Activated T-cell treated with anti-CD3 and anti-CD28 coated beads, Interleukin-2, amount 50 U/mL, for 72 hours (primary cell): Measurements from ENCODE around the gene APC. TPM values are rescaled to one million over a fixed set of nuclear protein-coding genes. Genes with fewer than 3 reads are reported as not detected.

Experiments used
- ATAC-seq, 2 donors: fragments of 150-1000 bp; cut with Tn5 transposase; replicated peaks in 1 of 2; 2 replicates each; pipeline ENCODE4 v1.10.0; 2021; ENCODE audit warnings: moderate library complexity in 2 of 2, mild to moderate bottlenecking in 1 of 2
- DNase-seq, 2 donors: peaks; one replicate each; pipeline ENCODE4 v3.0.0; 2021 to 2022; ENCODE audit warnings: mixed read lengths in 1 of 2
- H3K27ac Mint-ChIP-seq: one replicate; pipeline ENCODE4 v1.8.0; 2022; ENCODE audit warnings: mild to moderate bottlenecking, moderate library complexity, mixed read lengths
- H3K27me3 Mint-ChIP-seq: one replicate; pipeline ENCODE4 v1.8.0; 2022; ENCODE audit warnings: low read depth, mixed read lengths
- H3K36me3 Mint-ChIP-seq, 2 donors: one replicate each; pipeline ENCODE4 v1.8.0; 2022; ENCODE audit warnings: mixed read lengths in 2 of 2, mild to moderate bottlenecking in 1 of 2; ENCODE audit not compliant: insufficient read depth in 2 of 2
- H3K4me1 Mint-ChIP-seq: one replicate; pipeline ENCODE4 v1.8.0; 2022; ENCODE audit warnings: low read depth, mixed read lengths
- H3K4me3 Mint-ChIP-seq, 2 donors: one replicate each; pipeline ENCODE4 v1.8.0; 2022; ENCODE audit warnings: mild to moderate bottlenecking in 2 of 2, mixed read lengths in 2 of 2, moderate library complexity in 2 of 2
- H3K9me3 Mint-ChIP-seq, 2 donors: one replicate each; pipeline ENCODE4 v1.8.0; 2022; ENCODE audit warnings: mixed read lengths in 2 of 2
- total RNA-seq, 2 donors: library from RNA; stranded (reverse); gene quantifications; one replicate each; pipeline ENCODE4 v1.2.3, GENCODE V29; 2022

APC gene
- total RNA-seq, 2 donors from 2014 or later: 22.0 to 22.7 TPM

DNA sequence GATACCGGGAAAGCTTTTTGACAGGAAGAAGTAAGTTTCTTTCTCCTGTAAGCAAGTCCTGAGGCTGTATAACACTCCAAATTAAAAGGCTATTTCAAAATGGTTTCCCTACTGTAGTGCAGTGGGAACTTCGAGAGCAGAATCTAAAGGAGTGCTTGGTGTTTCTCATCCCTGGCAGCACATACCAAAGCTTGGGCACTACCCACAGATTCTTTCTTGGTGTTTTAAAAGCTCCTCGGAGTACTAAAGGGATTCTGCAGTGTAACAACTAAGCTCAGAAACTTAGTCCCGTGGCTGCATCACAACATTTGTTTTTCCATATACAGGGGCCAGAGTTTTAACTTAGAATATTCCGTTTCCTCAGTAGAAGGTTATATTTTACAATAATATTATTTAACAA, 5.6 kb upstream of the APC start:
- DNase-seq (no peak), ATAC-seq (no peak)
- H3K27ac Mint-ChIP-seq: no peak overlapping the region
- H3K9me3 Mint-ChIP-seq: no peaks in the 10 kb centered on the region
- no peaks in the 10 kb centered on the region for H3K36me3 Mint-ChIP-seq
- H3K27me3 Mint-ChIP-seq: no peaks in the 10 kb centered on the region
- no peak overlapping the region for H3K4me3 Mint-ChIP-seq
- peaks cover 12% of the 10 kb centered on the region for H3K4me1 Mint-ChIP-seq

GRCh38 chr5:112733586-112733985, 4.1 kb upstream of the APC start:
- DNase-seq (no peak), ATAC-seq (no peak)
- Mint-ChIP-seq H3K36me3 (no peaks in the 10 kb centered on the region), H3K4me1 (peaks cover 26% of the 10 kb centered on the region), H3K27me3 (no peaks in the 10 kb centered on the region), H3K4me3 (no peak overlapping the region), H3K27ac (no peak overlapping the region), H3K9me3 (no peaks in the 10 kb centered on the region)

DNA sequence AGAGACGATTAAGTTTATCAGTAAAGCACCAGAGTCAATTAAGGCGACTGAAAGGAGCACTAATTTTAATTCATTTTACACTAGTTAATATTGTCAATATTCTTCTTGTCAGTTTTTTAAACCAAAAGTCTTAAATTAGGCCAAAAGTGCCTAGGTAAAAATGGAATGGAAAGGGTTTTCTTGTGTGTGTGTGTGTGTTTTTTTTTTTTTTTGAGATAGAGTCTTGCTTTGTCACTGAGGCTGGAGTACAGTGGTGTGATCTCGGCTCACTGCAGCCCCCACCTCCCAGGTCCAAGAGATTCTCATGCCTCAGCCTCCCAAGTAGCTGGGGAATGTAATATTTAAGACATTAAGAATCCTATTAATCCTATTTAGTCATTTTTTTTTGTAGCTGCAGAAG, 3.1 kb upstream of the APC start:
- Mint-ChIP-seq H3K9me3 (no peaks in the 10 kb centered on the region), H3K36me3 (no peaks in the 10 kb centered on the region), H3K27me3 (no peaks in the 10 kb centered on the region), H3K4me3 (no peak overlapping the region), H3K27ac (no peak overlapping the region), H3K4me1 (peaks cover 17% of the 10 kb centered on the region)
- DNase-seq (no peak), ATAC-seq (no peak)

- DNase-seq (no peak), ATAC-seq (no peak)
- Mint-ChIP-seq H3K4me3 (no peak overlapping the region), H3K4me1 (peaks cover 17% of the 10 kb centered on the region), H3K27me3 (no peaks in the 10 kb centered on the region), H3K27ac (no peak overlapping the region), H3K36me3 (no peaks in the 10 kb centered on the region), H3K9me3 (no peaks in the 10 kb centered on the region)
Observed at GRCh38 chr5:112735702-112736101, 2.0 kb upstream of the APC start.

- DNase-seq: no peak
- Mint-ChIP-seq H3K36me3 (no peaks in the 10 kb centered on the region), H3K27ac (no peak overlapping the region), H3K9me3 (no peaks in the 10 kb centered on the region), H3K4me1 (peaks cover 17% of the 10 kb centered on the region), H3K27me3 (no peaks in the 10 kb centered on the region), H3K4me3 (peak overlapping the region; percentile 96 to 98)
- no peak for ATAC-seq
Observed at GRCh38 chr5:112737070-112737462, 619 bp upstream of the APC start.

- no peaks in the 10 kb centered on the region for H3K27me3 Mint-ChIP-seq
- H3K4me1 Mint-ChIP-seq: peaks cover 20% of the 10 kb centered on the region
- no peaks in the 10 kb centered on the region for H3K36me3 Mint-ChIP-seq
- peak overlapping the region; percentile 96 to 98 for H3K4me3 Mint-ChIP-seq
- DNase-seq: peak; percentile 1 to 5
- H3K9me3 Mint-ChIP-seq: no peaks in the 10 kb centered on the region
- peak overlapping the region; percentile 7 for H3K27ac Mint-ChIP-seq
- ATAC-seq: peak in 1 of 2 donors; percentile 1
Observed at GRCh38 chr5:112738191-112738560, 491 bp downstream of the APC start.

GRCh38 chr5:112742424-112742823, 4.7 kb downstream of the APC start:
- H3K9me3 Mint-ChIP-seq: no peaks in the 10 kb centered on the region
- no peaks in the 10 kb centered on the region for H3K27me3 Mint-ChIP-seq
- H3K4me1 Mint-ChIP-seq: peaks cover 16% of the 10 kb centered on the region
- no peak overlapping the region for H3K27ac Mint-ChIP-seq
- ATAC-seq (no peak), DNase-seq (no peak)
- no peak overlapping the region for H3K4me3 Mint-ChIP-seq
- H3K36me3 Mint-ChIP-seq: no peaks in the 10 kb centered on the region

DNA sequence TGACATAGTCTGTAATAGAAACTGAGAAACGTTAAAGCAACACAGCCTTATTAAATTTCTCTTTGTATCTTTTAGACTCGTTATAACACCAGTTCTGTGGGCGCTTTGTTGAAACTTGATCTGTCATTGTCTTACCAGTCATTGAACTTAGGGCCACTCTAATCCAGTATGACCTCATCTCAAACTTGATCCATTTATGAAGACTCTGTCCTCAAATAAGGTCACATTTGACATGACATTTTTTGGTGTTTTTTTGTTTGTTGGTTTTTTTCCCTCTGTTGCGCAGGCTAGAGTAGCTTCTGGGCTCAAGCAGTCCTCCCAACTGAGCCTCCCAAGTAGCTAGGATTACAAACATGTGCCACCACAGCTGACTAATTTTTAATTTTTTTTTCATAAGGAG, 5.9 kb downstream of the APC start:
- Mint-ChIP-seq H3K27me3 (no peaks in the 10 kb centered on the region), H3K9me3 (no peaks in the 10 kb centered on the region), H3K27ac (no peak overlapping the region), H3K4me3 (no peak overlapping the region), H3K4me1 (peaks cover 5% of the 10 kb centered on the region), H3K36me3 (no peaks in the 10 kb centered on the region)
- ATAC-seq: no peak
- DNase-seq: no peak

GRCh38 chr5:112752335-112752734, 14.7 kb downstream of the APC start:
- Mint-ChIP-seq H3K27ac (no peak overlapping the region), H3K27me3 (no peaks in the 10 kb centered on the region), H3K9me3 (no peaks in the 10 kb centered on the region), H3K4me1 (peaks cover 6% of the 10 kb centered on the region), H3K36me3 (no peaks in the 10 kb centered on the region), H3K4me3 (no peak overlapping the region)
- ATAC-seq: no peak
- DNase-seq: no peak

- no peaks in the 10 kb centered on the region for H3K27me3 Mint-ChIP-seq
- H3K36me3 Mint-ChIP-seq: no peaks in the 10 kb centered on the region
- H3K4me3 Mint-ChIP-seq: no peak overlapping the region
- ATAC-seq: no peak
- H3K4me1 Mint-ChIP-seq: peaks cover 2% of the 10 kb centered on the region
- H3K27ac Mint-ChIP-seq: peak overlapping the region; percentile 1
- DNase-seq: no peak
- H3K9me3 Mint-ChIP-seq: no peaks in the 10 kb centered on the region
Observed at GRCh38 chr5:112755703-112756102, 18.0 kb downstream of the APC start.

GRCh38 chr5:112757468-112758208, 20.0 kb downstream of the APC start:
- H3K27ac Mint-ChIP-seq: peak overlapping the region; percentile 61
- H3K36me3 Mint-ChIP-seq: no peaks in the 10 kb centered on the region
- H3K9me3 Mint-ChIP-seq: no peaks in the 10 kb centered on the region
- H3K4me3 Mint-ChIP-seq: peak overlapping the region in 1 of 2 donors; percentile 44
- ATAC-seq (peak; percentile 58 to 66), DNase-seq (no peak)
- H3K4me1 Mint-ChIP-seq: no peaks in the 10 kb centered on the region
- no peaks in the 10 kb centered on the region for H3K27me3 Mint-ChIP-seq

GRCh38 chr5:112758676-112759075, 21.0 kb downstream of the APC start:
- Mint-ChIP-seq H3K4me1 (no peaks in the 10 kb centered on the region), H3K36me3 (no peaks in the 10 kb centered on the region), H3K4me3 (no peak overlapping the region), H3K9me3 (no peaks in the 10 kb centered on the region), H3K27ac (no peak overlapping the region), H3K27me3 (no peaks in the 10 kb centered on the region)
- ATAC-seq (no peak), DNase-seq (no peak)

DNA sequence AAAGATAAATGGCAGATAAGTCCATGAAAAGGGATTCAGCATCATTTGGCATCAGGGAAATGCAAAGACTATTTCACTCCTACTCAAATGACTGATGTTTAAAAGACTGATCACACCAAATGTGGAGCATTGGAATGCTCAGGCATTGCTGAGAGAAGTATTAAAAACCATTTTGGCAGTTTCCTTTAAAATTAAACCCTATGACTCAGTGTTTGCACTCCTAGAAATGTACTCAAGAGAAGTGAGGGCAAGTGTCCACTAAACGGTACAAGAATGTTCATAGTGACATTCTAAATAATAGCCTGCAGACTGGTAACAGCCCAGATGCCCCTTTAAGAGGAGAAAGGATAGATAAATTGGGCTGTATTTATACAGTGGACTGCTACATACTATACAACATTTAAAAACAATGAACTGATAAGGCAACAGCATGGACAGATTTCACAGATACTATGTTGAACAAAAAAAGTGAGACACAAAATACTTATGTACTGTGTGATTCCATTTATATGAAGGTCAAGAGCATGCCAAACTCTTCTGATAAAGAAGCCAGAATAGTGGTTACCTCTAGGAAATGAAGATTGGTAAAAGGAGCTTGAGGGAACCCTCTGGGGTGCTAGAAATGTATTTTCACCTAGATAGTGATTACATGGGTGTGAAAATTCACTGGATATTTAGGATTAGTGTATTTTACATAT, 24.6 kb downstream of the APC start:
- no peaks in the 10 kb centered on the region for H3K36me3 Mint-ChIP-seq
- H3K4me3 Mint-ChIP-seq: no peak overlapping the region
- H3K27me3 Mint-ChIP-seq: no peaks in the 10 kb centered on the region
- no peak overlapping the region for H3K27ac Mint-ChIP-seq
- no peaks in the 10 kb centered on the region for H3K4me1 Mint-ChIP-seq
- no peak for ATAC-seq
- H3K9me3 Mint-ChIP-seq: no peaks in the 10 kb centered on the region
- DNase-seq: no peak

GRCh38 chr5:112763165-112763564, 25.5 kb downstream of the APC start:
- no peaks in the 10 kb centered on the region for H3K9me3 Mint-ChIP-seq
- ATAC-seq (no peak), DNase-seq (no peak)
- no peaks in the 10 kb centered on the region for H3K27me3 Mint-ChIP-seq
- H3K4me3 Mint-ChIP-seq: no peak overlapping the region
- H3K27ac Mint-ChIP-seq: no peak overlapping the region
- H3K36me3 Mint-ChIP-seq: no peaks in the 10 kb centered on the region
- no peaks in the 10 kb centered on the region for H3K4me1 Mint-ChIP-seq
